SK-N-MC (cell line): ENCODE measurements around the gene ELP6.

ENCODE experiments used
- EZH2 ChIP-seq: fragments of 200-600 bp; sonication (generic); IDR thresholded peaks from one replicate; pipeline ENCODE4 v1.6.1; 2017; ENCODE audit warnings: antibody characterized with exemption
- POLR2AphosphoS5 ChIP-seq: IDR thresholded peaks from 2 replicates; pipeline ENCODE4 v1.6.1; 2012; ENCODE audit warnings: mild to moderate bottlenecking, low read depth, low read length, borderline replicate concordance

DNA sequence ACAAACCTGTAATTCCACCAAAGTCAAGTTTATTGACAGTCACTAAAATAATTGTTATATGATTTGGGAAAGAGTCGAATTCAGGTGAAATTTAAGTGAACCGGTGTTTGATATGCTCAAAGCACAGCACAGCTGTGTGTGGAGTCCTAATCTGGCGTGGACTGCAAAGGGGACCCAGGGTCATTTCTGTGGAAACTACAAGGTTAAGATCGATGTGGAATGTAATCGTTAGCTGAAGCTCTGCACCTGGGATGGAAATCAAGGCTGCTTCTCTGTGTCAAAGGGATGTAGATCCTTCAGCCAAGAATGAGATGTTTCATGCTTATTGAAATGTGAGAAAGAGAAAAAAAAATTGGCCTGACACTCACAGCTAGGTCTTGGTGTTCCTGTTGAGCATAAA lies 1.6 kb upstream of the ELP6 start:
- TF ChIP-seq POLR2AphosphoS5 = no peak
- TF ChIP-seq EZH2 = no peak
